HG03060 (cell line): ENCODE measurements around the gene IL32.

ENCODE experiments used
- ATAC-seq: cut with Tn5 transposase; IDR thresholded peaks from one replicate; pipeline ENCODE4 v1.9.1; 2021; ENCODE audit warnings: low read depth, moderate number of reproducible peaks; ENCODE audit not compliant: unreplicated experiment

The IL32 gene

GRCh38 chr16:3088450-3088849 is 23.0 kb downstream of the IL32 start:
- ATAC-seq, result no peak

- no peak for ATAC-seq
These were observed 23.7 kb downstream of the IL32 start for GRCh38 chr16:3088925-3089716.

GRCh38 chr16:3089717-3090592 is 24.5 kb downstream of the IL32 start:
- ATAC-seq, result no peak

- no peak for ATAC-seq
These were observed 26.1 kb downstream of the IL32 start for GRCh38 chr16:3091551-3091950.

GRCh38 chr16:3092501-3092941 is 27.1 kb downstream of the IL32 start:
- ATAC-seq, result no peak

GRCh38 chr16:3094289-3095027 is 29.0 kb downstream of the IL32 start:
- ATAC-seq, result no peak

GRCh38 chr16:3095869-3096268 is 30.4 kb downstream of the IL32 start:
- no peak for ATAC-seq

- no peak for ATAC-seq
These were observed 30.9 kb downstream of the IL32 start for GRCh38 chr16:3096362-3096761.

- ATAC-seq, result no peak
These were observed 31.8 kb downstream of the IL32 start for GRCh38 chr16:3097266-3097665.

- no peak for ATAC-seq
These were observed 33.3 kb downstream of the IL32 start, which contains the start of gene ZSCAN10 for GRCh38 chr16:3098459-3099394. TSS of gene ZSCAN10 (minus strand) at chr16:3099294. CDS start at chr16:3092937, 6,357 bp downstream.

GRCh38 chr16:3099395-3099731 is 33.9 kb downstream of the IL32 start:
- no peak for ATAC-seq

GRCh38 chr16:3099732-3100499 is 34.5 kb downstream of the IL32 start:
- no peak for ATAC-seq

GRCh38 chr16:3101018-3101840 is 35.8 kb downstream of the IL32 start:
- no peak for ATAC-seq

GRCh38 chr16:3101841-3102470 is 36.5 kb downstream of the IL32 start:
- no peak for ATAC-seq

GRCh38 chr16:3106205-3106928 is 40.9 kb downstream of the IL32 start:
- ATAC-seq, result peak; percentile 77

GRCh38 chr16:3112058-3112880 is 46.8 kb downstream of the IL32 start, which contains the start of gene ZNF205:
TSS of gene ZNF205 (plus strand) at chr16:3112586. CDS start at chr16:3113431, 845 bp downstream.
- ATAC-seq, result no peak
